Urinary bladder (tissue), 4 donors: ENCODE measurements around the gene CD300A. TPM values are rescaled to one million over a fixed set of nuclear protein-coding genes. Genes with fewer than 3 reads are reported as not detected.

Experiments
- DNase-seq: peaks from one replicate; pipeline ENCODE4 v3.0.0-alpha.2; 2015; ENCODE audit errors: extremely low spot score
- H3K27ac ChIP-seq: one replicate; pipeline ENCODE4 v1.5.1; 2013; ENCODE audit warnings: low read depth, mild to moderate bottlenecking, moderate library complexity
- H3K36me3 ChIP-seq: one replicate; pipeline ENCODE4 v1.6.1; 2013; ENCODE audit warnings: mild to moderate bottlenecking, moderate library complexity; ENCODE audit not compliant: insufficient read depth
- H3K4me1 ChIP-seq: one replicate; pipeline ENCODE4 v1.6.1; 2013; ENCODE audit warnings: mild to moderate bottlenecking, moderate library complexity; ENCODE audit not compliant: insufficient read depth
- H3K4me3 ChIP-seq: one replicate; pipeline ENCODE4 v1.5.1; 2013; ENCODE audit warnings: low read depth, low read length
- WGBS: extraction: QIAGEN DNeasy Blood & Tissue Kit; methylation state at CpG from one replicate; pipeline ENCODE4 v1.1.7; 2013; 5-methylcytosine and 5-hydroxymethylcytosine counted together
- polyA plus RNA-seq: library from polyadenylated mRNA; stranded (reverse); fragments of 200-250 nt; gene quantifications from one replicate; pipeline ENCODE4 v1.2.3, GENCODE V29; 2013
- total RNA-seq: library from RNA; depleted of rRNA; stranded (reverse); fragments of >200 nt; gene quantifications from one replicate; pipeline ENCODE4 v1.2.3, GENCODE V29; 2014
- donor health status: healthy with polysubstance abuse.
- donor health status: healthy.

CD300A gene
- total and polyA plus RNA-seq, 2 donors, result 2.7 to 5.2 TPM

- H3K36me3 ChIP-seq, result no peaks in the 10 kb centered on the region
- no peak overlapping the region for H3K27ac ChIP-seq
- 51% methylated on average over 21 of the region's 21 CpGs for WGBS
- H3K4me3 ChIP-seq, result no peak overlapping the region
- no peak for DNase-seq
- H3K4me1 ChIP-seq, result no peaks in the 10 kb centered on the region
Measured at GRCh38 chr17:74467221-74467951, 952 bp downstream of the CD300A start.

GRCh38 chr17:74471341-74471740, 4.9 kb downstream of the CD300A start:
- Histone ChIP-seq H3K27ac (no peak overlapping the region), H3K4me1 (no peaks in the 10 kb centered on the region), H3K36me3 (no peaks in the 10 kb centered on the region), H3K4me3 (no peak overlapping the region)
- WGBS, result 91% methylated on average over 3 of the region's 3 CpGs
- DNase-seq, result no peak

GRCh38 chr17:74472890-74473289, 6.5 kb downstream of the CD300A start:
- Histone ChIP-seq H3K4me3 (no peak overlapping the region), H3K4me1 (no peaks in the 10 kb centered on the region), H3K27ac (no peak overlapping the region), H3K36me3 (no peaks in the 10 kb centered on the region)
- no peak for DNase-seq
- WGBS, result 88% methylated on average over 4 of the region's 4 CpGs

- no peaks in the 10 kb centered on the region for H3K4me1 ChIP-seq
- WGBS, result 84% methylated on average over 8 of the region's 8 CpGs
- H3K4me3 ChIP-seq, result no peak overlapping the region
- DNase-seq, result no peak
- no peak overlapping the region for H3K27ac ChIP-seq
- no peaks in the 10 kb centered on the region for H3K36me3 ChIP-seq
Measured at GRCh38 chr17:74473294-74473693, 6.9 kb downstream of the CD300A start.

- Histone ChIP-seq H3K4me3 (no peak overlapping the region), H3K27ac (no peak overlapping the region), H3K4me1 (no peaks in the 10 kb centered on the region), H3K36me3 (no peaks in the 10 kb centered on the region)
- no peak for DNase-seq
- WGBS, result 76% methylated on average over 9 of the region's 9 CpGs
Measured at GRCh38 chr17:74474043-74474792, 7.8 kb downstream of the CD300A start.

- Histone ChIP-seq H3K36me3 (no peaks in the 10 kb centered on the region), H3K4me3 (no peak overlapping the region), H3K27ac (no peak overlapping the region), H3K4me1 (no peaks in the 10 kb centered on the region)
- WGBS, result 88% methylated on average over 4 of the region's 4 CpGs
- DNase-seq, result no peak
Measured at GRCh38 chr17:74475189-74475588, 8.8 kb downstream of the CD300A start.

GRCh38 chr17:74477411-74477810, 11.0 kb downstream of the CD300A start:
- Histone ChIP-seq H3K4me3 (no peak overlapping the region), H3K4me1 (no peaks in the 10 kb centered on the region), H3K27ac (no peak overlapping the region), H3K36me3 (no peaks in the 10 kb centered on the region)
- WGBS, result 72% methylated on average over 4 of the region's 4 CpGs
- DNase-seq, result no peak

GRCh38 chr17:74478420-74479100, 12.1 kb downstream of the CD300A start:
- no peak for DNase-seq
- H3K27ac ChIP-seq, result no peak overlapping the region
- 45% methylated on average over 6 of the region's 6 CpGs for WGBS
- H3K4me1 ChIP-seq, result no peaks in the 10 kb centered on the region
- H3K36me3 ChIP-seq, result no peaks in the 10 kb centered on the region
- H3K4me3 ChIP-seq, result no peak overlapping the region

- no peak for DNase-seq
- H3K4me3 ChIP-seq, result no peak overlapping the region
- no peaks in the 10 kb centered on the region for H3K36me3 ChIP-seq
- H3K4me1 ChIP-seq, result no peaks in the 10 kb centered on the region
- WGBS, result 72% methylated on average over 8 of the region's 8 CpGs
- no peak overlapping the region for H3K27ac ChIP-seq
Measured at GRCh38 chr17:74480290-74480689, 13.9 kb downstream of the CD300A start.

GRCh38 chr17:74481621-74482020, 15.2 kb downstream of the CD300A start:
- Histone ChIP-seq H3K36me3 (no peaks in the 10 kb centered on the region), H3K27ac (no peak overlapping the region), H3K4me1 (no peaks in the 10 kb centered on the region), H3K4me3 (no peak overlapping the region)
- no peak for DNase-seq
- WGBS, result 84% methylated on average over 7 of the region's 7 CpGs

- 45% methylated on average over 9 of the region's 9 CpGs for WGBS
- no peak for DNase-seq
Measured at GRCh38 chr17:74484066-74484465, 17.6 kb downstream of the CD300A start.

GRCh38 chr17:74485022-74485743, 18.7 kb downstream of the CD300A start:
- Histone ChIP-seq H3K36me3 (no peaks in the 10 kb centered on the region), H3K27ac (no peak overlapping the region), H3K4me1 (no peaks in the 10 kb centered on the region), H3K4me3 (no peak overlapping the region)
- 50% methylated on average over 9 of the region's 9 CpGs for WGBS
- DNase-seq, result no peak

More at GRCh38 chr17:74484066-74484465, 17.6 kb downstream of the CD300A start:
- Histone ChIP-seq H3K36me3 (no peaks in the 10 kb centered on the region), H3K4me1 (no peaks in the 10 kb centered on the region), H3K27ac (no peak overlapping the region), H3K4me3 (no peak overlapping the region)

GRCh38 chr17:74485841-74486240, 19.4 kb downstream of the CD300A start:
- no peak overlapping the region for H3K4me3 ChIP-seq
- no peaks in the 10 kb centered on the region for H3K36me3 ChIP-seq
- DNase-seq, result no peak
- H3K4me1 ChIP-seq, result no peaks in the 10 kb centered on the region
- WGBS, result 74% methylated on average over 5 of the region's 5 CpGs
- H3K27ac ChIP-seq, result no peak overlapping the region
